Astrocyte (in vitro differentiated cells and primary cell): ENCODE measurements around the gene PSMD5.

Experiments used
- EZH2 ChIP-seq: IDR thresholded peaks from 2 replicates; pipeline ENCODE4 v1.6.1; 2012; ENCODE audit warnings: mild to moderate bottlenecking, low read length, inconsistent platforms; ENCODE audit not compliant: insufficient read depth
- TF ChIP-seq, protein P1 (sequence below): IDR thresholded peaks from 2 replicates; pipeline ENCODE4 v1.5.1; 2011; ENCODE audit warnings: low read depth, mild to moderate bottlenecking, inconsistent platforms, low read length, moderate library complexity; ENCODE audit not compliant: insufficient read depth

DNA sequence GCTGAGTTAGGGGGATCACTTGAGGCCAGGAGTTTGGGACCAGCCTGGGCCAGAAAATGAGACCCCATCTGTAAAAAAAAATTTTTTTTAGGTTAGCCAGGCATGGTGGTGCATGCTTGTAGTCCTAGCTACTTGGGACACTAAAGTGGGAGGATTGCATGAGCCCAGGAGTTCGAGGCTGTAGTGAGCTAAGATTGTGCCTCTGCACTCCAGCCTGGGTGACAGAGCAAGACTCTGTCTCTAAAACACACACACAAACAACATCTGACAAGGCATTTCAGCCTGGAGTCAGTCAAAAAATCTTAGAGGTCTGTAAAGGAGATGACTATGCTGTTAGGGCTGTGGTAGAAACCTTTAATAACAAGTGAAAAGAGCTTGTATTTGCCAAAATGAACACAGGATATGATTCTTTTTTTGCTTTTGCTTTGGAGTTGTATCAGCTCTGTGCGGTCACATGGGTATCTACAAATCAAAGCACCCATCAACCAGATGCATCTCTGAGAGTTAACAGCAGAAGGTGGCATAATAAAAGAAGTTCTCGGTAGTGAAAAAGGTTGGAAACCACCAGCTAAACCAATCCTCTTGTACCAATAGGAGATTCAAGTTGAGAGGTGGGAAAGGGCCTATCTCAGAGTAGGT, 3.6 kb upstream of the PSMD5 start:
- TF ChIP-seq, protein P1, sequence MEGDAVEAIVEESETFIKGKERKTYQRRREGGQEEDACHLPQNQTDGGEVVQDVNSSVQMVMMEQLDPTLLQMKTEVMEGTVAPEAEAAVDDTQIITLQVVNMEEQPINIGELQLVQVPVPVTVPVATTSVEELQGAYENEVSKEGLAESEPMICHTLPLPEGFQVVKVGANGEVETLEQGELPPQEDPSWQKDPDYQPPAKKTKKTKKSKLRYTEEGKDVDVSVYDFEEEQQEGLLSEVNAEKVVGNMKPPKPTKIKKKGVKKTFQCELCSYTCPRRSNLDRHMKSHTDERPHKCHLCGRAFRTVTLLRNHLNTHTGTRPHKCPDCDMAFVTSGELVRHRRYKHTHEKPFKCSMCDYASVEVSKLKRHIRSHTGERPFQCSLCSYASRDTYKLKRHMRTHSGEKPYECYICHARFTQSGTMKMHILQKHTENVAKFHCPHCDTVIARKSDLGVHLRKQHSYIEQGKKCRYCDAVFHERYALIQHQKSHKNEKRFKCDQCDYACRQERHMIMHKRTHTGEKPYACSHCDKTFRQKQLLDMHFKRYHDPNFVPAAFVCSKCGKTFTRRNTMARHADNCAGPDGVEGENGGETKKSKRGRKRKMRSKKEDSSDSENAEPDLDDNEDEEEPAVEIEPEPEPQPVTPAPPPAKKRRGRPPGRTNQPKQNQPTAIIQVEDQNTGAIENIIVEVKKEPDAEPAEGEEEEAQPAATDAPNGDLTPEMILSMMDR = no peak
- no peak for TF ChIP-seq EZH2
